Inflammatory macrophage (primary cell): ENCODE measurements around the gene PTK6.
"Not testable (repeated sequence)": the region's sequence is repeated elsewhere in the genome, so short reads cannot be mapped to it uniquely, and the experiment has no call there.

Source experiments
- DNase-seq, 2 donors: peaks; one replicate each; pipeline ENCODE4 v3.0.0-alpha.2; 2020 to 2022

PTK6 gene

DNA sequence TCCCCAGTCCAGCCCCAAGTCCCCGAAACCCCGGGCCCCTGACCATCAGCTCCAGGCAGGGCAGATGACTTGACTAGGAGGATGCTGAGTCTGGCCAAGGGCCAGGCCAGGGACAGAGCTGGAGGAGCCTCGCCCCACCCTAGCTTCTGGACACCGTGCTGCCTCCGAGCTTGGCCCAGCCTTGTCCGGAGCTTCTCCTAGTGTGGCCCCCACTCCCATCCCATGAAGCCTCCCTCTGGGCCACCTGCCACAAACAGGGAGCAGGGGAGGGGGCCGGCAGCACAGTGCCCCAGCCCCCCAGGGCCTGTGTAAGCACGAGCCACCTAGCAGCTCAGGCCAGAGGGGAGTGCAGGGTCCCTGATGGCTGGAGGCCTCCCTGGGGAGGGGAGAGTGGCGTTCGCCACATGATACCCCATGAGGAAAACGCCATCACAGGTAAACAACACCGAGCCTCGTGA is 43.6 kb downstream of the PTK6 start:
- DNase-seq, result no peak

DNA sequence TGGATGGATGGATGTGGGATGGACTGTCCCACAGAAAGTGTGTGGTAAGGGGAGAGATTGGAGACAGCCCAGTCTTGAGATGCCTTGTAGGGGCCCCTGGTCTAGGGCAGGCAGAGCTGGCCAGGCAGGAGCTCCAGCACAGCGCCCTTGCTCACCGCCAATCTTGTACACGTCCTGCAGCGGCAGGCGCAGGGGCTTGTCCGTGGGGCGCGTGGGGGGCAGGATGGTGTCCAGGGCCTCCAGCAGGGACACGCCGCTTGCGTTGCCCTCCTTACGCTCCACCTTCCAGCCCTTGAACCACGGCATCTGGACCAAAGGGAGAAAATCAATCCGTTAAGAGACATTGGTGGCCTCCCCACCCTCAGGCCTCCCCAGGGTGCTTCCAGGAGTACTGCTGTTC is 44.2 kb downstream of the PTK6 start:
- DNase-seq, result no peak

DNA sequence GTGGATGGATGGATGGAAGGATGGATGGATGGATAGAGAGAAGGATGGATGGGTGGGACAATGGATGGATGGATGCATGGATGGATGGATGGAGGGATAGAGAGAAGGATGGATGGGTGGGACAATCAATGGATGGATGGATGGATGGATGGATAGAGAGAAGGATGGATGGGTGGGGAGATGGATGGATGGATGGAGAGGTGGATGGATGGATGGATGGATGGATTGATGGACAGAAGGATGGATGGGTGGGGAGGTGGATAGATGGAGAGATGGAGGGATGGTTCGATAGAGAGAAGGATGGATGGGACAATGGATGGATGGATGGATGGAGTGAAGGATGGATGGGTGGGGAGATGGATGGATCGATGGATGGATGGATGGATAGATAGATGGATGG is 44.7 kb downstream of the PTK6 start:
- DNase-seq, result no peak

DNA sequence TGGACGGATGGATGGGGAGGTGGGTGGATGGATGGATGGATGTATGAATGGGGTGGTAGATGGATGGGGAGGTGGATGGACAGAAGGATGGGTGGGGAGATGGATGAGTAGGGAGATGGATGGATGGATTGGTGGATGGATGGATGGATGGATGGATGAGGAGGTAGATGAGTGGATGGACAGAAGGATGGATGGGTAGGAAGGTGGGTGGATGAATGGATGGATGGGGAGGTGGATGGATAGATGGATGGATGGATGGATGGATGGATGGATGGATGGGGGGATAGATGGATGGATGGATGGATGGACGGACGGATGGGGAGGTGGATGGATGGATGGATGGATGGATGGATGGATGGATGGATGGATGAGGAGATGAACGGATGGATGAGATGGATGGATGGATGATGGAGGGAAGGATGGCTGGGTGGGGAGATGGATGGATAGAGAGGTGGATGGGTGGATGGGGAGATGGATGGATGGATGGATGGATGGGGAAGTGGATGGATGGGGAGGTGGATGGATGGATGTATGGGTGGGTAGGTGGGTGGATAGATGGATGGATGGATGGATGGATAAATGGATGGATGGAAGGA is 45.4 kb downstream of the PTK6 start:
- no peak for DNase-seq

DNA sequence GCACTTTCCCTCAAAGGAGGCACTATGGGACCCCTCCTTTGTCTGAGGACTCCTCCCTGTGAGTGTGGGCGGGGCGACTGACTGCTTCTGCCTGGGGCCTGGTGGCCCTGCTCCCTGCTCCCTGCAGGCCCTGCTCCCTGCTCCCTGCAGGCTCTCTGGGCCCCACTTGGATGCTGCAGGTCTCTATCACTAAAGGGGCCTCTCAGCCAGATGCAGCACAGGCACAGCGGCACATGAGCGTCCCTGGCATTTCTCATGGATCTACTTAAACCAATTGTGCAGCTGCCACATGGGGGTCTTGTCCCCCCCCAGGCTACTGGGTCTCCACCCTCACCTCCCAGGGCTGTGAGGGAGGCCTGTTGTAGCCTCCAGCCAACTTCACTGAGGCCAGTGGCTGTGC is 46.1 kb downstream of the PTK6 start:
- no peak for DNase-seq

DNA sequence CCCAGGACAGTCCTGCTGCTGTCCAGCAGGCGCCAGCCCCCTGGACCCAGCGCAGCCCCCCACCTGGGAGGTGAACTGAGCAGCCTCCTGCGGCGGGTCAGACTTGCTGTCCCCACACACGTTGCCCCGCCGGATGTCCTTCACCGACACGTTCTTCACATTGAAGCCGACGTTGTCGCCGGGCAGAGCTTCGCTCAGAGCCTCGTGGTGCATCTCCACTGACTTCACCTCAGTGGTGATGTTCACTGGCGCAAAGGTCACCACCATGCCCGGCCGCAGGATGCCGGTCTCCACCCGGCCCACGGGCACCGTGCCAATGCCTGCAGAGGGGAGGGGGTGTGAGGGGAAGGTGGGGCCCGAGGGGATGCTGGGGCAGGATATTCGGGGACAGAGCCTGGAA is 46.8 kb downstream of the PTK6 start:
- DNase-seq, result no peak

DNA sequence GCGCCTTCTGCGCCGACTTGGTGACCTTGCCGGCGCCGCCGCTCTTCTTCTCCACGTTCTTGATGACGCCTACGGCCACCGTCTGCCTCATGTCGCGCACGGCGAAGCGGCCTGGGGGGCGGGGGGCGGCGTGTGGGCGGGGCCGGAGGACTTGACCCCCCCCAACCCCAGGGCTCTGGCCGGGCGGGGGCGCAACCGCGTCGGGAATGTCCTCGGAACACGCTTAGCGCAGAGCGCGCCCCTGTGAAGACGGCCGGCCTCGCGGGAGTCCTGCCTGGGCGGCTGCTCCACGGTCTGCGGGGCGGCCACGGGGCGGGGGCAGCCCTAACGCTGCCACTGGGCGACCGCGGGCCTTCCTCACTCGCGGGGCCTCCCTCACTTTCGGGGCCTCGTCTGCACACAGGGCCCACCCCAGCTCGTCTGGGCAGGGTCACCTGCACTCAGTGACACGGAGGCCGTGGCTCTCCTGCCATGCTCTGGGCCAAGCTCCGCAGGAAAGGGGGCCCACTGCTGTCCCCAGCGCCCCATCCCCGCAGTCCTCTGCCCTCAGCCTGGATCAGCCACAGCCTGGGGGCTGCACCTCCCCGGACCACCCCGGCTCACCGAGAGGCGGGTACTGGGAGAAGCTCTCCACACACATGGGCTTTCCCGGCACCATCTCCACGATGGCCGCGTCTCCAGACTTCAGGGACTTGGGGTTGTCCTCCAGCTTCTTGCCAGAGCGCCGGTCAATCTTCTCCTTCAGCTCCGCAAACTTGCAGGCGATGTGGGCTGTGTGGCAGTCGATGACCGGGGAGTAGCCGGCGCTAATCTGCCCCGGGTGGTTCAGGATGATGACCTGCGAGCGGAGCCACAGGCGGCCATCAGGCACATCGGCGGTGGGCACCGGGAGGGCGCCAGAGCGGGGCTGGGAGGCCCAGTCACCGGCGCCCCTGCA is 48.6 kb downstream of the PTK6 start:
- no peak for DNase-seq

DNA sequence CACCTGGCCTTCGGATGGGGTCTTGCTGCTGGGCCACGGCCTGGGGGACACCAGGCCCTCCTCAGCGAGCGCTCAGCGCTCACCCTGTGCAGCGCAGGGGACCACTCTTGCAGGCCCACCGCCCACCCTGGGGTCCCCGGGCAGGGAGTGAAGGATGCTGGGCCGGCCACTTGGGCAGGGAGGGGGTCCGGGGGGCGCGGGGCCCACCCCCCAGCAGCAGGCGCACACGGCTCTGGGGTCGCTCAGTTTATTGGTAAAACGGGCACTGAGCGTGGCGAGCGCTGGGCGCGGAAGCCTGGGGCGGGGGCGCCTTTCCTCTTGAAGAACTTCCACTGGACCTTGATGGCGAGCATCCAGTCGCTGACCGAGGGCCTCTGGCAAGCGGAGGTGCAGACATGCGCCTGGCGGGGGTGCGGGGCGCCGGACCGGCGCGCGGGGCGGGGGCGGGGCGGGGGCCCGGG is 49.4 kb downstream of the PTK6 start:
- no peak for DNase-seq

DNA sequence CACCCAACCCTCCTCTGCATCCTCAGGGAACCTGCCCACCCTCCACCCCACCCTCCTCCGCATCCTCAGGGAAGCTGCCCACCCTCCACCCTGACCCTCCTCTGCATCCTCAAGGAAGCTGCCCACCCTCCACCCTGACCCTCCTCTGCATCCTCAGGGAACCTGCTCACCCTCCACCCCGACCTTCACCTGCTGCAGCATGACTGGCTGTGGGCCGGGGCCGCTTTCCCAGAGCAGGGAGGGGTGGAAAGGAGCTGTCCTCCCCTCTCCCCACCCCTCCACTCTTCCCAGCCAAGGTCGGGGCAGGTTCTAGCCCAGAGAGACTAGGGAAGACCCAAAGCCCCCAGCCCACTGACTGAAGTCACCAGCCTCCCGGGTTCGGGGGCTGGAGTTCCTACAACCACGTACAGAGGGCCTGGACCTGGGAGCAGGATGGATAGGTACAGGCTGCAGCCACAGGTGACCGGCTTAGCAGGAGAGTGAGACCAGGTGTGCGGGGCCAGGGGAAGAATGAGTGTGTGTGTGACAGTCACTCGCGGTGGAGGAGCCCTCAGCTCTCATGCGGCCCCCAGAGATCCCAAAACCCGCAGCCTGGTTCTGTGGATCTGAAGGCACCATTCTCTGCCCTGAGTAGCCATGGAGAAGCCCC is 49.9 kb downstream of the PTK6 start:
- DNase-seq, result no peak

DNA sequence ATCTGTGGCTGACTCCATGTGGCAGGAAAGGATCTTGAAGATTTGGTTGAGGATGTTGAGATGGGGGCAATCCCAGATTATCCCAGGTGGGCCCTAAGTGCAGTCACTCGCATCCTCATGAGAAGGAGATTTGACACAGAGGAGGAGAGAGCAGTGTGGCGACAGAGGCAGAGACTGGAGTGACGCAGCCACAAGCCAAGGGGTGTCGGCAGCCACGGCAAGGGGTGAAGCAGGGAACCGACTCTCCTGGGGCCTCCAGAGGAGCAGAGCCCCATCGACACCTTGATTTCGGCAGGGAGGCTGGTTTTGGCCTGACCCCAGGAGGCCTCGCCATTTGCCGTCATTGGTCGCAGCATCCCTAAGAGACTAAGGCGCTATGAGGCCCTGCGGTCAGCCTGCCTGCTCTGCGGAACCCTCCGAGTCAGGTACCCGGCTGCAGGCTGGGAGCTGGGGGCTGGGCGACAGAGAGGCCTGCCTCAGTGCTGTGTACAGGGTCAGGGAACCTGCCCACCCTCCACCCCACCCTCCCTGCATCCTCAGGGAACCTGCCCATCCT is 50.8 kb downstream of the PTK6 start:
- DNase-seq, result no peak

DNA sequence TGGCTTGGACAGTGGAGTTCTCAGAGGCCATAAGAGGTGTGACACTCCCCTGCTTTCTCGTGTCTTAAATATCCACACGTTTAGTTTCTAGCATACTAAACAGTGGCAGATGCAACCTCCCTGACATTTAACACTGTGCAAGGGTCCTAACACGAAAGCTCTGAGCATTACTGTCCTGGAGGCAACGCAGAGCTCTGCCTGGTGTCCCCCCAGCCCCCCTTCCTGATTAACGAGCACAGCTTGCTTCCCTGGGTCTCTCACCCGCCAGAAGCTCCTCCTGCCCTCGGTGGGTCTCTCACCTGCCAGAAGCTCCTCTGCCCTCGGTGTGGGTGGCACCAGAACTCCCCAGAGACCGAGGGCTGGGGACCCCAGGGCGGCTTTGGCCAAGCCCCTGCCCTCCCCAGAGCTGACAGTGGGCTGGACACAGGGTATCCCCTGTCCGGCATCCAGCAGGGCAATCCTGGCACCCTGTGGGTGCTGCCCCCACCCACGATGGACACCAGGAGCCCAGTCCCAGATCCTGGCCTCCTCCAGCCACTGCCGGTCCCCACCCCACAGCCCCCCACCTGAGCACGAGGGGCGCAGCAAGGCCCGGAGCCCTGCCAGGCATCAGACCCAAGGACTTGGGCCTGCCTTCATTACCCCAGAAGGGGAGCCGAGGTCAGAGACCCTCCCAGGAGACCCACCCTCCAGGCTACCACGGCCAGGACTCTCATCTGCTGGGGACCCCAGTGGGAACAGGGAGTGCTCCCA is 52.3 kb downstream of the PTK6 start:
- DNase-seq, result no peak

DNA sequence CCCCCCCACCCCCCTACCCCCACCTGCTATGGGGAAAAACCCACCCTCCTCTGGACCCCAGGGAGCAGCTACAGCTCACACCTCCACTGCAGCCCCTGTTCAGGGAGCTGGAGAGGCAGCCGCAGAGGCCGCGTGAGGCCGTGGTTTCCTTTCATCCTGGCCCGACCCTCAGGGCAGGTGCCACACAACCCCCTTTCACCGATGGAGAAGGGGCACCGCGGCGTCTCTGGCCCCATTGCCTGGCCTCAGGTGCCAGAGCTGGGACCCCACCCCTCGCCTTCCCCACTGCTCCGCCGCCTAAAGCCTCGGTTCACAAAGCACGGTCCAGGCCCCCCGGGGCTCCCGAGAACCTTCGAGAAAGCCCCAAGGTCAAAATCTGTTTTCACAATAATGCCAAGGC is 52.9 kb downstream of the PTK6 start:
- DNase-seq, result no peak

DNA sequence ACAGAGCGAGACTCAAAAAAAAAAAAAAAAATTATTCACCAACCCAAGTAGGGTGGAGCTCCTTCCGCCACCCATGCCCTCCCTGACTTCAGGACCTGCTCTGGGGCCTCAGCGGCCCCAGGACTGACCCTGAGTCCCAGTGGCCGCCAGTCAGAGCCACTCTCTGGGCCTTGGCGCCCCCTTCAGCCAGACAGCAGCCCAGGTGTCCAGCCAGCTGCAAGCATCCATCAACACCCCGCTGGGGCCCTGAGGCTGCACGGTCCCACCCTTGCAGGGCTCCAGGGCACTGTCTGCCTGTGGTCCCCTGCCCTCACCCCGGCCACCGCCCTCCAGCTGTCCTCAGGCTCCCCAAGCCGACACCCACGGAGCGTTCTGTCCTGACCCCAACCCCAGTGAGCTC is 53.3 kb downstream of the PTK6 start:
- DNase-seq, result no peak

DNA sequence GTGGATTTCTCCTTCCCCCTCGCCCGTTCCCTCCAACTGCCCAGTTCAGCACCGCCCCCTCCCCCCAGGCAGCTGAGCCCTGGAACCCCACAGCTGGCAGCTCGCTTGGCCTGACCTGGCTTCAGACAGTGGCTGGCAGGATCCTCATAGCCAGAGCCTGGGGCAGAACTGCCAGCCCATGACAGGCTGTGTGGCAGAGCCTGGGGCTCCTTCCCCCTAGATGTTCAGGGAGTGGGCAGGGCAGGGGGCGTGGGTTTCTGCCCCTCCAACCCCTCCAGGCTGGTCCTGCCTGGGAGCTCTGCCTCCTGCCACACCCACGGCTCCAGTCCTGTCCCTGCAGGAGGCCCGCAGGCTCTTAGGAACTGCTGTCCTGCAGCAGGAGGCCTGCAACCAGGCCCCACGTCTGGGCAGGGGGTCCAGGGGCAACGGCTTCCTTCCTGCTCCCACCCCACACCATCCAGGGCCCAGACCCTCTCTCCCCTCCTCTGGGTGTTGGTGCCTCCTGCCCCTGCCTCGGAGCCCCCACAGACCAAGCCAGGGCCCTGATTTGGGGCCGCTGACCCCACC is 55.1 kb downstream of the PTK6 start:
- DNase-seq, result no peak

DNA sequence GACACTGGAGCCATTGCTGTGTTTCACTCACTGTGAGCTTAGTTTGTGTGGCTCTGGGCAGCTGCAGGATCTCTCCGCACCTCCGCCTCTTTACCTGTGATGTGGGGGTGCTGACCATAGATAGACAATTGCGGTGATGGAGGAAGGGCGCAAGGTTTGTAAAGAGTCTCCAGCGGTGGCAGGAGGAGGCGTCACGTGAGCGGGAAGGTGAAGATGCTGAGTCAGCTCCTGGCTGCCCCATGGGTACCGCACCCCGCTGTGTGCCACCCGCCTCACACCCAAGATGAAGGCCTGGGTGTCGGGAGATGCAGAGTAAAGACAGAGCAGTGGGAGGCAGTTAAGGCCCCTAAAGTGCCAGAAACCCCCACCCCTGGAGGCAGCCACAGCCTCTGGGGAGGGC is 55.7 kb downstream of the PTK6 start:
- DNase-seq, result no peak

DNA sequence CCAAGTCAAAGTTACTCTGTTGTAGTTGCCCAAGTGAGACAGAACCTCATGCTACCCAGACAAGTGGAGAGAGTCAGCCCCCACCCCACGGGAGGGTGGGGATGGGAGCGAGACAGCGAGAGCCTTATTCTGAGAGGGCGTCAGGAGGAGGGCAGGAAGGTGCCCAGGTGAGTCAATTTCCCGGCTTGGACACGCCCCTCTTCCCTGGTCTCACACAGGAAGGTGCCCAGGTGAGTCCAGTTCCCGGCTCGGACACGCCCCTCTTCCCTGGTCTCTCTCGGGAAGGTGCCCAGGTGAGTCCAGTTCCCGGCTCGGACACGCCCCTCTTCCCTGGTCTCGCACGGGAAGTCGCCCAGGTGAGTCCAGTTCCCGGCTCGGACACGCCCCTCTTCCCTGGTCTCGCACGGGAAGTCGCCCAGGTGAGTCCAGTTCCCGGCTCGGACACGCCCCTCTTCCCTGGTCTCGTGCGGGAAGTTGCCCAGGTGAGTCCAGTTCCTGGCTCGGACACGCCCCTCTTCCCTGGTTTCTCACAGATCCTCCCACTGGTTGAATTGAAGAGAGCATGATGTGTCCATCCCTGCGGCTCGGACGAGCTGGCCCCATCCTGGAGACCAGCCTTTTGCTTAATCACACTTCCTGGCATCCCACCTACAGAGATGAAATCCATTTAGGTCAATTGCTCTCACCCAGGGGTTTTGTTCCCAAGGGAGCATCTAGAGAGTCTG is 57.3 kb downstream of the PTK6 start:
- DNase-seq, result not testable (repeated sequence)

DNA sequence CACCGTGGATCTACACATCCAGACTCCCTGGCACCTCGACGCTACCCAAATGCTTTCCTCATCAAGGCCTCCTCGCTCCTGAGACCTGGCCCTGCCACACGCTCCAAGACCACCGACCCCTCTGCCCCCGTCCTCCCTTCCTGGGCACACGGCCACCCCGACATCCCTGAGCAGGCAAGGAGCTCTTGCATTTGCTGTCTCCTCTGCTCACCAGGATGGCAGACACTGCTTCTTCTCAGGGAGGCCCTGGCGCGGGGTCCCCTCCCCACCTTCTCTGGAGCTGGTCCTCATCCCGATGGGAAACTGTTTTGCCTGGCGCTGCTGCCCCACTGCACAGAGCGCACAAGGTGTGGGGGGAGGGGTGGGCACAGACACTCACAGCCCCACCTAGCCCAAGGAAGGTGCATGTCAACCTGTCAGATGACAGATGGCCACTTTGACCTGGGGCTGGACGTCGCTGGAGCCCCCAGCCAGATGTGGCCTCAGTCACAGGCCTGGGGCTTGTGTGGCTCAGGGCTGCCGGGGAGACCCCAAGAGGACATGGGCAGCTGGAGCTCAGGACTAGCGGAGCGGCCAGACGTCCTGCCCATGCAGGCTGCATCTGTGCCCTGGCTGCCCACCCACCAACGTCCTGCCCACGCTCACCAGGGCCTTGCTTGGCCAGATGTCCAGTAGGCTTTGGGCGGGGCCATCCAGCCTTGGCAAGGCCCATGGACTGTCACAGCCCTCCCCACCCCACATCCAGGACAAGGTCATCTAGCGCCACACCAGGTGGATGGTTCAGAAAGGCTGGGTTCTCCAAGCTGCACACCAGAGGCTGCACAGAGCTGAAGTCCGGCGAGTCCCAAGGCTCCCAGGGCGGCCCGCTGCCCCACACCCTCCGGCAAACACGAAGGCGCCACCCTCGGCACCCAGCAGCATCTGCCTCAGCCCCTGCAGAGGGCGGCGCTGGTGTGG is 58.6 kb downstream of the PTK6 start:
- DNase-seq, result no peak
